ENCODE data around the gene TPH1. TPM values are rescaled to one million over a fixed set of nuclear protein-coding genes. Genes with fewer than 3 reads are reported as not detected.
A peak's percentile ranks its signal among the peaks of the same experiment; 100 is the strongest.
"Not testable (repeated sequence)": the region's sequence is repeated elsewhere in the genome, so short reads cannot be mapped to it uniquely, and the experiment has no call there.

Gene TPH1
- polyA plus RNA-seq, 3 donors: 0.40 to 1.4 (median 0.92) TPM

GRCh38 chr11:18050848-18051247, 4.8 kb upstream of the TPH1 start:
- DNase-seq (ENCODE audit: extremely low read depth in 1 of 11, low read depth in 9 of 11, low spot score in 4 of 11): no peak

GRCh38 chr11:18036456-18036855, 9.6 kb downstream of the TPH1 start:
- no peak for DNase-seq (ENCODE audit: extremely low read depth in 1 of 11, low read depth in 9 of 11, low spot score in 4 of 11)

GRCh38 chr11:18027475-18027874, 18.6 kb downstream of the TPH1 start:
- no peak for DNase-seq (ENCODE audit: extremely low read depth in 1 of 11, low read depth in 9 of 11, low spot score in 4 of 11)

GRCh38 chr11:18022419-18022818, 23.6 kb downstream of the TPH1 start:
- DNase-seq (ENCODE audit: extremely low read depth in 1 of 11, low read depth in 9 of 11, low spot score in 4 of 11): no peak

- no peak for DNase-seq (ENCODE audit: extremely low read depth in 1 of 11, low read depth in 9 of 11, low spot score in 4 of 11)
Observed at GRCh38 chr11:18019650-18020049, 26.4 kb downstream of the TPH1 start.

GRCh38 chr11:18016789-18017188, 29.3 kb downstream of the TPH1 start:
- DNase-seq (ENCODE audit: extremely low read depth in 1 of 11, low read depth in 9 of 11, low spot score in 4 of 11): no peak

- DNase-seq (ENCODE audit: extremely low read depth in 1 of 11, low read depth in 9 of 11, low spot score in 4 of 11): no peak
Observed at GRCh38 chr11:18014876-18015275, 31.2 kb downstream of the TPH1 start.

- no peak for DNase-seq (ENCODE audit: extremely low read depth in 1 of 11, low read depth in 9 of 11, low spot score in 4 of 11)
Observed at GRCh38 chr11:18013790-18014507, 32.1 kb downstream of the TPH1 start.

- DNase-seq (ENCODE audit: extremely low read depth in 1 of 11, low read depth in 9 of 11, low spot score in 4 of 11): peak in 10 of 11 donors; percentile 43 to 76 (median 69)
Observed at GRCh38 chr11:18012906-18013781, 32.9 kb downstream of the TPH1 start, which contains the start of gene SERGEF. Gene SERGEF (minus strand): TSS chr11:18013047. CDS start chr11:18013010, 37 bp downstream.

GRCh38 chr11:18012122-18012905, 33.8 kb downstream of the TPH1 start:
- peak in 2 of 11 donors; percentile 14 to 27 for DNase-seq (ENCODE audit: extremely low read depth in 1 of 11, low read depth in 9 of 11, low spot score in 4 of 11)

GRCh38 chr11:18011633-18012032, 34.4 kb downstream of the TPH1 start:
- DNase-seq (ENCODE audit: extremely low read depth in 1 of 11, low read depth in 9 of 11, low spot score in 4 of 11): no peak

GRCh38 chr11:18010977-18011586, 35.0 kb downstream of the TPH1 start:
- DNase-seq (ENCODE audit: extremely low read depth in 1 of 11, low read depth in 9 of 11, low spot score in 4 of 11): no peak

- DNase-seq (ENCODE audit: extremely low read depth in 1 of 11, low read depth in 9 of 11, low spot score in 4 of 11): no peak
Observed at GRCh38 chr11:18010121-18010670, 35.9 kb downstream of the TPH1 start.

- no peak for DNase-seq (ENCODE audit: extremely low read depth in 1 of 11, low read depth in 9 of 11, low spot score in 4 of 11)
Observed at GRCh38 chr11:18005376-18006129, 40.5 kb downstream of the TPH1 start.

- no peak for DNase-seq (ENCODE audit: extremely low read depth in 1 of 11, low read depth in 9 of 11, low spot score in 4 of 11)
Observed at GRCh38 chr11:18001191-18001590, 44.9 kb downstream of the TPH1 start.

- no peak for DNase-seq (ENCODE audit: extremely low read depth in 1 of 11, low read depth in 9 of 11, low spot score in 4 of 11)
Observed at GRCh38 chr11:18000760-18001159, 45.3 kb downstream of the TPH1 start.

GRCh38 chr11:18000128-18000527, 45.9 kb downstream of the TPH1 start:
- not testable (repeated sequence) for DNase-seq (ENCODE audit: extremely low read depth in 1 of 11, low read depth in 9 of 11, low spot score in 4 of 11)

Data from renal cortex interstitium (tissue), 11 donors.